ENCODE results near the gene ITPR2.
"Not testable (repeated sequence)": the region's sequence is repeated elsewhere in the genome, so short reads cannot be mapped to it uniquely, and the experiment has no call there.

Gene ITPR2

DNA sequence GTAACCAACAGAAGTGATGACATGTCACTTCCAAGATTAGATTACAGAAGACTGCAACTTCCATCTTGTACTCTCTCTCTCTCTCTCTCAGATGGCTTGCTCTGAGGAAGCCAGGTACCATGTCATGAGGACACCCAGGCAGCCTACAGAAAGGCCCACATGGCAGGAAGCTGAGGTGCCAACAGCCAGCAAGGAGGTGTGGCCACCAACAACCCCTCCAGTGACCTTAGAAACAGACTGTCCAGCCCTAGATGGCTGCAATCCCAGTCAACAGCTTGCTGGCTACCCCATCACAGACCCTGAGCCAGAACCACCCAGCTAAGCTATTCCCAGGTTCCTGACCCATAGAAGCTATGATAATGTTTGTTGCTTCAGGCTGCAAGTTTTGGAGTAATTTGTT lies 178.4 kb downstream of the ITPR2 start:
- DNase-seq = no peak

DNA sequence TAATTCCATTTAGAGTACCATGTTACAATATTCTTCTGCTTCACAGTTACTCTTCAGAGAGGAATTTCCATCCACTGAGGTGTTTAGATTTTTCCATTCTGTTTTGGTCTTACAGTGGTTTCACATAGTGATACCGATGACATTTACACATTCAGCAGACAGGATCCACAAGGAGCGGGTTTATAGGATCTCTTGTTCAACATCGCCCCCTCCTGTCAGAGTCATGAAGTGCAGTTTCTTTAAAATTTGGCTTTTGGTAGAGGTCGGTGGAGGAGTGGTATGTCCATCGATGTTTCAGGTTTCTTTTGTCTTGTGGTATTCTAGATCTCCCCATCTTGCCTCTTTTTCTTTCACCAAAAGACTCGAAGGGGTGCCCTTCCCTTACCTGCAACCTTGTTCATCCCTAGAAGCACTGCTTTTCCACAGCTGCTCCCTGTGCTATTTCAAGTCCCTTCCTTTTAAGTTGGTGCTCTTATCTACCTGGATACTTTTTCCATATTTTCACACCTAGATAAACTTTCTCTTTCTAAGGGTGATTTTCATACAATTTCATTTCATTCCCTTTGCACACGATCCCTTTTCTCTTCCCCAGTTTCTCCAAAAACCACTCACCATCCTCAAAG lies 181.3 kb downstream of the ITPR2 start:
- peak; percentile 81 for DNase-seq

DNA sequence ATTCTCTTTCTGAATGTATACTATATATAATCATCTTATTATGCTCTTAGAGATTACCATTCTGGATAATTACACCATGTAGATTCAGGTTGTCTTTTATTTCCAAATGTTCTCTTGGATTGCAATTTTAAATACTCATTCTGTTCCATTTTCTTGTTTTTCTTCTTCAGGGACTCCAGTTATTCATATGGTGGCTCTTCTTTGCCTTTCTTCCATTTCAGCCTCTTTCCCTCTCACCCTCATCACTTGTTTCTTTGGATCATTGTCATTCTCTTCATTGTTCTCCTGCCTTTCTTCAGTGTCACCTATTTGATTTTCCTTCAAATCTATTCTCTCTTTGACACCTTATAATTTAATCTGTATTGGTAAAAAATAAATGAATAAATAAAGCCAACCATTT lies 182.0 kb downstream of the ITPR2 start:
- DNase-seq = no peak

DNA sequence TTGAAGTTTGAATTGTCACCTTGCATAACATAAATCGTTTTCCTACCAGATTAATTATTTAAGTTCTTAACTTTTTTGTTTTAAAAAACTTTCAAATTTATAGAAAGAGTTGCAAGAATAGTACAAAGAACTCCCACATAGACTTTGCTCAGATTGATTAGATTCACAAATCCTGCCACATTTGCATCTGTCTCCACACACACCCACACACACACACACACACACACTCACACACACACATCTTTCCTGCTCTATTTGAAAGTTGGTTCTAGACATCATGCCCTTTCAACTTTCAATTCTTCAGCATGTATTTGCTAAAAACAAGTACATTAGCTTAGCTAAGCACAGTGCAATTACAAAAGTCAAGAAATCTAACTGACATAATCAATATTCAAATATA lies 184.0 kb downstream of the ITPR2 start:
- no peak for DNase-seq

DNA sequence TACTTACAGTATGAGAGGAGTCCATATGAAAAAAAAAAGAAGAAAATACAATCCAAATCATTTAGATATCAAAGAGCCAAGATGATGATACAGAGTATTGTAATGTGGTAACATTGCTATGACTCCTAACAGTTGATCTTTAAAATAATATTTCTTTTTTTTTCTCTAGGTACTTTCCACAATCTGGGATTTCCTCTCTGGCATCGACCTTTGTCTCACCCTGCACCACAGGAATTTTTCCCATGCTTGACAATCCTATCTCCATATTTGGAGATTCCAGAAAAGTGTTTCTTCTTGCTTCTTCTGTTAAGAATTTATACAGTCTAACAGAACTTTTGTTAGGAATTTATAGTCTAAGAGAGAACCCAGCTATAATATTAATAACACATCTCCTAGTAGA lies 184.4 kb downstream of the ITPR2 start:
- no peak for DNase-seq

- no peak for DNase-seq
These were observed 184.9 kb downstream of the ITPR2 start for GRCh38 chr12:26648066-26648465.

- DNase-seq = no peak
These were observed 185.9 kb downstream of the ITPR2 start for GRCh38 chr12:26647088-26647487.

DNA sequence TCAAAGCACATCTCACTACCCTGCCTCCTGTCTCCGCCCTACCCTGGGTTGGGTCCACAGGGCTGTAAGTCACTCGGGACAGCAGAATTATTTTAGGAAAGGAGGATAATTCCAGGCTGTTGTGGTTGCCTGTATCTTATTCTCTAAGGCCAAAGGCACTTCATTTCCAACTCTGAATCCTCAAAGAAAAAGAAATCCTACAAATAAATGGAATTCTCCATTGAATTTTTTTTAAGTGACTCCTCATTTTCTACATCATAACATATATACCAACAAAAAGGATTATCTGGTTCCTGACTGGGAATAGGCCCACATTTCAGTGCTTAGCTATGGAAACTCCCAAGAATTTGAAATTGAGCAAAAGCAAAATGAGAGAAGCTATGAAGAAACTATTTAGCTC lies 186.4 kb downstream of the ITPR2 start:
- DNase-seq = no peak

GRCh38 chr12:26644376-26644775 lies 188.6 kb downstream of the ITPR2 start:
- not testable (repeated sequence) for DNase-seq

DNA sequence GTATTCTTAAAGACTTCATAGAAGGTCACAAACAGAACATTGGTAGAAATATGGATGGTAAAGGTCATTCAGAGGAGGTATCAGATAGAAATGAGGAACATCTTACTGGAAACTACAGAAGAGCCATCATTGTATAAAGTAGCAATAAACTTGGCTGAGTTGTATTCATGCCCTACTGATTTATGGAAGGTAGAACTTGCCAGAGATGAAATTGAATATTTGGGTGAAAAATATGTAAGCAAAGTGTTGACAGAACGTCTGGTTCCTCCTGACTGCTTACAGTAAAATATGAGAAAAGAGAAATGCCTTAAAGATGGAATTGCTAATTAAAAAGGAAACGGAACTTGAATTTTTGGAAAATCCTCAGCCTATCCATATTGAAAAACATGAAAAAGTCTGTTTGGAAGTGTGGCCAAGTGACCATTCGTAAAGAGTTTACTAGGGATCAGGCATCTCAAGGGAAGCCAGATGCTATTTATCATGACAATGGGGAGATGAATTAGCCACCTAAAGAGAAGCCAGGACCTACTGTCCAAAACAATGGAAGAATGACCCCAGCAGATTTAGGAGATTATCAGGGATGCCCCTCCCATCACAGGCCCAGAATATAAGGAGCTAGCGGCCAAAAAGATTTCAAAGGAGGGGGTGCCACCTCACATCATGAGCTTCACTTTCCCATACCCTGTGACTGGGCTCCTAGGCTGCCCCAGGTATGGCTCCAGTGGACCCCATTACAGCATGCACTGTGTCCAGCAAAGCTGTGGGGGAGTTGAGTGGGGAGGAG lies 189.3 kb downstream of the ITPR2 start:
- DNase-seq = no peak

GRCh38 chr12:26642361-26642760 lies 190.6 kb downstream of the ITPR2 start:
- DNase-seq = no peak

GRCh38 chr12:26636710-26637328 lies 196.2 kb downstream of the ITPR2 start:
- DNase-seq = no peak

GRCh38 chr12:26633591-26634210 lies 199.3 kb downstream of the ITPR2 start:
- no peak for DNase-seq

DNA sequence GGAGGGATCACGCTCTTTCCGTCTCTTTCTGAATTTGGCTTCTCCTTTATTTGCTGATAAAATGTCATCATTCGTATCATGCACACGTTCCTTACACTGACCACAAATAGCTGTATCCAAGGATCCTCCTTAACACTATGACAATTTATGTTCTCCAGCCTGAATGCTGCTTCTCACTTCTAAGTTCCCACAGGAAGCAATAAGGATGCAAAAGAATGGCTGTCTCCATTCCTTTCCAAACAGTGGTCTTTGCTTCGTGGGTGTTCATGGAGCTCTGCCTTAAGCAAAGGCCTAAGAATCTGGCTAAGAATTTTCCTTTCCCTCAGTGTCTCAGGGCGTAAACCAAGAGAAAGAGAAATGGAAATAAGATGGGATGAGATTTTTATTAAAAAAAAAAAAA lies 200.2 kb downstream of the ITPR2 start:
- DNase-seq = no peak

DNA sequence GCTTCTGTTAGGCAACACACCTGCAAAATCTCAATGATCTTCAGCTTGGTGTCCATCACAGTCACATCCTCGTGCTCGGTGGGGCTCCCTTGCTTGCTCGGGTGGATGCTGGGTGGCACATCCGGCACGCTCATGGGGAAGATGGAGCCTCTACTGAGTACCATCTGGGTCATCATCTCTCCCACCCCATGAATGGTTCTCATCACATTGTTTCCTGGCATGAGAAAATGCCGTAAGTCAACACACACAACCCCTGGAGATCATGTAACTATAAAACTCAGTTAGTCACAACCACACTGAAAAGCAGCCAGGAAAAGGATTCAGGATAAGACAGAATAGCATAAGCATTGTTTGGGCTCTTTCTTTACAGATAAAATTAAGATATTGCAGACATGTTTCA lies 201.1 kb downstream of the ITPR2 start:
- no peak for DNase-seq

DNA sequence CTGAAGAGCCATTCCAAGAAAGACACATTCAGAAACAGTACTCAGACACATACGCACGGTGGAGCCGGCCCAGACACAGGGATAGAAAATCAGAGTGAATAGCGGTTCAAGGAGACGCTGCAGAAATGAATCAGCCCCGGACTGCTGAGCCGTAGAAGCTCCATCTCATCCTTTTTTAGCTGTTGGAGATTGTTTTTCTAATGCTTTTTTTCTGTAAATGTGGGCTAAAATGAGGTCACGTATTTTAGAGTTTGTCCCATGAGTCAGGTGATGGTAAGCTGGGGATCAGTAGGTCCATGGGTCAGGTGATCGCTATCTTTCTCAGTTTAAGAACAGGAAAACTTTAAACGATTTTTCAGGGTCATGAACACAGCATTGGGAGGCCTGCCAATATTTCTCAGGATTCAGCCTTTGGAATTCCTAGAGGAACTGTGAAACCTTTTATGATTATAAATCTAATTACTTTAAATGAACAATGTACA lies 202.4 kb downstream of the ITPR2 start:
- DNase-seq = no peak

GRCh38 chr12:26629864-26630263 lies 203.1 kb downstream of the ITPR2 start:
- no peak for DNase-seq

DNA sequence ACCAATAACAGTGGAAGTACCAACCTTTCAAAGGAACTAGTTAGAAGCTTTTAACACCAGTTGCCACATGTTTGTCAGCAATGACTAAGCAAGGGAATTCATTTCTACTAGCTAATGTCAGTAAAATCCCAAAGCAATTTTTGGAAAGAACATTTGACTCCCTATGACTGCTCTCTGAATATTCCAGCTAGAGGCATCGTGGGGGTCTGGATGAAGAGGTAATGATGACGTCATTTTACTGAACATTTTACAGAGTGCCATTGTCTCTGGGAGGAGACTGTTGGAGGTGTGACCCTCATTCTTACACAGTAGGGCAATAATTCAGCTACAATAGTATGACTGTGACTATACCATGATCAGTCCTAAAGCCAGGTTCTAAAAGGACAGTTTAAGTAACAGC lies 204.8 kb downstream of the ITPR2 start:
- DNase-seq = no peak

DNA sequence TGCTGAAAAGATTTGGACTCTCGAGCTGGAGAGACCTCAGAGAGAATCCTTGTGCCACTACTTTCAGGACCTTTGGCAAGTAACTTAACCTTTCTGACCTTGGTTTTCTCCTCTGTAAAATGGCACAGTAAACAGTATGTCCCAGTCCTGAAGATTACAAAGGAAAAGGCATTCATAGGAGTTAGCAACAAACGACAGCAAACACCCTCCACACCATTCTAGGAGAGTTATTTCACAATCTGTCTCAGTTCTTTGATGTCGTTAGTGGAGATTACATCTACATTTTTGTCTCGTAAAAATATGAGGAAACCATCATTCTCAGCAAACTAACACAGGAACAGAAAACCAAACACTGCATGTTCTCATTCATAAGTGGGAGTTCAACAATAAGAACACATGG lies 205.7 kb downstream of the ITPR2 start:
- no peak for DNase-seq

GRCh38 chr12:26623136-26623535 lies 209.9 kb downstream of the ITPR2 start:
- DNase-seq = no peak

GRCh38 chr12:26622601-26623000 lies 210.4 kb downstream of the ITPR2 start:
- no peak for DNase-seq

DNA sequence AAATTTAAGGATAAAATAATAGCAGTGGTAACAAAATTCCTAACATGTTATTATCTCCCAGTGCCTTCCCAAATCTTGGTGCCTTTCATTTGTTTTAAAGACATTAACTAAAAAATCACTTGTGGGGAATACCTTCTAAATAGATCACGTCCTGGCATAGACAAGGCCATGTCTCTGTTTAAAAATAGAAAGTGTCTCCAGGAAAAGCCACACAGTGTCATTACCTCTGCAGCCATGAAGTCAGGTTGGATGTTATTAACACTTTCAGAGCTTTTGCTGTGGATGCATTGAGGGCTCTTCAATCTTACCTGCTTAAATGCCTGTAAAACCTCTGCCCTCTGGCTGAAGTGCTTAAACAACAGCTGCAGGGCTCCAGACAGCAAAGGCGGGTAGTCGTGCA lies 211.1 kb downstream of the ITPR2 start:
- DNase-seq = no peak

DNA sequence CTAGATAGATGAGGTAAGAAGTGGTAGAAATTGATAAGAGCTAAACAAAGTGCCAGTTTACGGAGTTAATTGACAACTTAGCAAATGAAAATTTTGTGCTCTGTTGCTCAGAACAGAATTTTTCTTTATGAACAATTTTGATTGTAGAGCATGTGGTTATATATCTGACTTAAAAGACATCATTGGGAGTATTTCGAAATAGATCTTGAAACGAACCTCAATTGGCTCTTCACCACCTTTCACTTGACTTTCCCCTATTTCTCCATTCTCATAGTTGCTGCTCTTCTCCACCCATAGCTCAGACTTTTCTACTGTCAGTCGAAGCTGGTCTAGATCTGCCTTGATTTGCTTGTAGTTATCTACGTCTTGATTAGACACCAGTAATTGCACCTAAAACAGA lies 212.1 kb downstream of the ITPR2 start:
- DNase-seq = no peak

DNA sequence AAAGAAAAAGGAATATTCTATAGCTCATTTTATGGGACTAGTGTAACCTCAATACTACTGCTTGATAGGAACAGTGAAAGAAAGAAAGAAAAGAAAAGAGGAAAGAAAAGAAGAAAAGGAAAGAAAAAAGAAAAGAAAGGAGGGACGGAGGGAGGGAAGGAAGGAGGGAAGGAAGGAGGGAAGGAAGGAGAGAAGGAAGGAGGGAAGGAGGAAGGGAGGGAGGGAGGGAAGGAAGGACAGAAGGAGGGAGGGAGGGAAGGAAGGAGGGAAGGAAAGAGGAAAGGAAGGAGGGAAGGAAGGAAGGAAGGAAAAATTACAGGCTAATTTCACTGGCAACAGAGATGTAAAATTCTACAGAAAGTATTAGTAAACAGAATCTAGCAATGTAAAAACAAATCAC lies 215.5 kb downstream of the ITPR2 start:
- DNase-seq = no peak

All from NCI-H1694 (cell line).